HUES64 (cell line): ENCODE data around the gene ACER3.
"Not testable (repeated sequence)": the region's sequence is repeated elsewhere in the genome, so short reads cannot be mapped to it uniquely, and the experiment has no call there.

Experiments used
- H3K27ac ChIP-seq: 2 replicates; pipeline ENCODE4 v1.7.0; 2013; ENCODE audit warnings: low read depth, low read length, inconsistent platforms
- H3K27me3 ChIP-seq: 2 replicates; pipeline ENCODE4 v1.6.1; 2013; ENCODE audit warnings: mild to moderate bottlenecking, low read length; ENCODE audit not compliant: insufficient read depth
- H3K36me3 ChIP-seq: 2 replicates; pipeline ENCODE4 v1.6.1; 2013; ENCODE audit warnings: mild to moderate bottlenecking, low read length; ENCODE audit not compliant: insufficient read depth
- H3K4me1 ChIP-seq: 2 replicates; pipeline ENCODE4 v1.6.1; 2013; ENCODE audit warnings: mild to moderate bottlenecking, low read length, moderate library complexity; ENCODE audit not compliant: insufficient read depth
- H3K4me3 ChIP-seq: 2 replicates; pipeline ENCODE4 v1.5.1; 2013; ENCODE audit warnings: mild to moderate bottlenecking, low read length, moderate library complexity
- H3K9ac ChIP-seq: 2 replicates; pipeline ENCODE4 v1.6.1; 2013; ENCODE audit warnings: mild to moderate bottlenecking, low read depth, low read length
- H3K9me3 ChIP-seq: 2 replicates; pipeline ENCODE4 v1.6.1; 2013; ENCODE audit warnings: low read depth, low read length; ENCODE audit not compliant: insufficient read depth
- WGBS: fragments of 150-250, 120-280 bp; methylation state at CpG from one replicate; pipeline ENCODE4 v1.1.7; 2013; ENCODE audit warnings: missing lambda C conversion rate; 5-methylcytosine and 5-hydroxymethylcytosine counted together

ACER3 gene

GRCh38 chr11:76854709-76855108 is 6.0 kb upstream of the ACER3 start:
- H3K27ac ChIP-seq = no peak overlapping the region
- H3K4me1 ChIP-seq = no peaks in the 10 kb centered on the region
- H3K36me3 ChIP-seq = no peaks in the 10 kb centered on the region
- 90% methylated on average over 1 of the region's 1 CpG for WGBS
- H3K4me3 ChIP-seq = no peak overlapping the region
- H3K9me3 ChIP-seq = no peaks in the 10 kb centered on the region
- H3K9ac ChIP-seq = no peak overlapping the region
- H3K27me3 ChIP-seq = no peaks in the 10 kb centered on the region

DNA sequence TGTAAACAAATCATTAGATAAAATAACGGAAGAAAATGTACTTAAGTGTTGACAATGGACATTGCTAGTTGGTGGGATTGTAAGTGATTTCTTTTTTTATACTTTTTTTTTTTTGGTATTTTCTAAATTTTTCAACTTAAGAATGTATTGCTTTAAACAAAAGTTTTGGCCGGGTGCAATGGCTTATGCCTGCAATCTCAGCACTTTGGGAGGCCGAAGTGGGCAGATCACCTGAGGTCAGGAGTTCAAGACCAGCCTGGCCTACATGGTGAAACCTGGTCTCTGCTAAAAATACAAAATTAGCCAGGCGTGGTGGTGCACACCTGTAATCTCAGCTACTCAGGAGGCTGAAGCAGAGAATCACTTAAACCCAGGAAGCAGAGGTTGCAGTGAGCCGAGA is 5.0 kb upstream of the ACER3 start:
- H3K36me3 ChIP-seq, H3K4me1 ChIP-seq, H3K27me3 ChIP-seq, H3K4me3 ChIP-seq, H3K27ac ChIP-seq, H3K9ac ChIP-seq, H3K9me3 ChIP-seq: not testable (repeated sequence)
- WGBS = 90% methylated on average over 4 of the region's 5 CpGs

DNA sequence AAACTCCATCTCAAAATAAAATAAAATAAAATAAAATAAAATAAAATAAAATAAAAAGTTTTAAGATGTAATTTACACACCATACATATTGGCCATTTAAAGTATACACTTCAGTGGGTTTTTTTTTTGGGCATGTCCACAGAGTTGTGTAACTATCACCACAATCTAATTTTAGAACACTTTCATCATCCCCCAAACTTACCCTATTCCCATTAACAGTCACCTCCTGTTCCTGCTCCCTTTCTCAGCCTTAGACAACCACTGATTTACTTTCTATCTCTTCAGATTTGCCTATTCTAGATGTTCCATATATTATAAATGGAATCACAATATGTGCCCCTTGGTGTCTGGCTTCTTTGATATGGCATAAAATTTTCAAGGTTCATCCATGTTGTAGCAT is 4.6 kb upstream of the ACER3 start:
- H3K4me3 ChIP-seq = no peak overlapping the region
- no peaks in the 10 kb centered on the region for H3K27me3 ChIP-seq
- H3K36me3 ChIP-seq = no peaks in the 10 kb centered on the region
- H3K27ac ChIP-seq = no peak overlapping the region
- H3K4me1 ChIP-seq = peaks cover 6% of the 10 kb centered on the region
- H3K9me3 ChIP-seq = no peaks in the 10 kb centered on the region
- H3K9ac ChIP-seq = no peak overlapping the region

GRCh38 chr11:76856571-76856970 is 4.1 kb upstream of the ACER3 start:
- no peak overlapping the region for H3K9ac ChIP-seq
- H3K27ac ChIP-seq = no peak overlapping the region
- WGBS = no CpG with 5 or more reads among the region's 2 CpGs
- no peaks in the 10 kb centered on the region for H3K27me3 ChIP-seq
- H3K36me3 ChIP-seq = no peaks in the 10 kb centered on the region
- no peaks in the 10 kb centered on the region for H3K9me3 ChIP-seq
- no peak overlapping the region for H3K4me3 ChIP-seq
- H3K4me1 ChIP-seq = peaks cover 9% of the 10 kb centered on the region

GRCh38 chr11:76857781-76858410 is 2.8 kb upstream of the ACER3 start:
- Histone ChIP-seq H3K36me3 (no peaks in the 10 kb centered on the region), H3K27me3 (no peaks in the 10 kb centered on the region), H3K27ac (no peak overlapping the region), H3K4me3 (no peak overlapping the region), H3K9me3 (no peaks in the 10 kb centered on the region), H3K4me1 (peaks cover 16% of the 10 kb centered on the region), H3K9ac (no peak overlapping the region)
- WGBS = 62% methylated on average over 3 of the region's 6 CpGs

DNA sequence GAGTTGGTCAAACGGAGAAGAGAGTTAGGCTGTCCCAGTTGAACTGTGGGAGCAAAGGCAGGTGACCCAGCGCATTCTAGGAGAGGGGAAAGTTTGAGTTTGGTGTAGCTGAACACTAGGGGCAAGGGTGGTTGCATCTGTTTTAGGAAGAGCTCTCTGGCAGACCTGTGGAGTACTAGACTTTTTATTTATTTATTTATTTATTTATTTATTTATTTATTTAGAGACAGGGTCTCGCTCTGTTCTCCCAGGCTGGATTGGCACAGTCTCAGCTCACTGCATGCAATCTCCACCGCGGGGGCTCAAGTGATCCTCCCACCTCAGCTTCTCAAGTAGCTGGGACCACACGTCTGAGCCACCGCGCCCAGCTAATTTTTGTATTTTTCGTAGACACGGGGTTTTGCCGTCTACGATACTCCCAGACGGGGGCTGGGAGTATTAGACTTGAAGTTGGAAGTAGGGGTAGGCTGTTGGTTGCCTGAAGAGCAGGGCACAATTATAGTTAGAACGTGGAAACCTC is 950 bp upstream of the ACER3 start:
- no peak overlapping the region for H3K27ac ChIP-seq
- H3K27me3 ChIP-seq = no peaks in the 10 kb centered on the region
- 94% methylated on average over 14 of the region's 14 CpGs for WGBS
- peak overlapping the region; percentile 27; the same call in 1 of the 2 replicates for H3K9ac ChIP-seq
- H3K9me3 ChIP-seq = no peaks in the 10 kb centered on the region
- H3K36me3 ChIP-seq = no peaks in the 10 kb centered on the region
- H3K4me3 ChIP-seq = no peak overlapping the region; the same call in 1 of the 2 replicates
- peaks cover 16% of the 10 kb centered on the region for H3K4me1 ChIP-seq

- H3K4me1 ChIP-seq = peaks cover 16% of the 10 kb centered on the region
- no peak overlapping the region for H3K27ac ChIP-seq
These were observed 804 bp downstream of the ACER3 start for GRCh38 chr11:76861490-76861953.

GRCh38 chr11:76862794-76863193 is 2.1 kb downstream of the ACER3 start:
- not testable (repeated sequence) for H3K27ac ChIP-seq, H3K9ac ChIP-seq, H3K27me3 ChIP-seq, H3K4me3 ChIP-seq, H3K9me3 ChIP-seq, H3K36me3 ChIP-seq
- H3K4me1 ChIP-seq = peaks cover 16% of the 10 kb centered on the region
- WGBS = 90% methylated on average over 2 of the region's 2 CpGs

More at GRCh38 chr11:76861490-76861953, 804 bp downstream of the ACER3 start:
- no peaks in the 10 kb centered on the region for H3K27me3 ChIP-seq
- 32% methylated on average over 6 of the region's 6 CpGs for WGBS
- peak overlapping the region; percentile 95 for H3K9ac ChIP-seq
- H3K36me3 ChIP-seq = no peaks in the 10 kb centered on the region
- H3K9me3 ChIP-seq = no peaks in the 10 kb centered on the region
- peak overlapping the region; percentile 96 for H3K4me3 ChIP-seq

GRCh38 chr11:76863196-76863777 is 2.6 kb downstream of the ACER3 start:
- Histone ChIP-seq H3K36me3 (no peaks in the 10 kb centered on the region), H3K4me3 (no peak overlapping the region)

DNA sequence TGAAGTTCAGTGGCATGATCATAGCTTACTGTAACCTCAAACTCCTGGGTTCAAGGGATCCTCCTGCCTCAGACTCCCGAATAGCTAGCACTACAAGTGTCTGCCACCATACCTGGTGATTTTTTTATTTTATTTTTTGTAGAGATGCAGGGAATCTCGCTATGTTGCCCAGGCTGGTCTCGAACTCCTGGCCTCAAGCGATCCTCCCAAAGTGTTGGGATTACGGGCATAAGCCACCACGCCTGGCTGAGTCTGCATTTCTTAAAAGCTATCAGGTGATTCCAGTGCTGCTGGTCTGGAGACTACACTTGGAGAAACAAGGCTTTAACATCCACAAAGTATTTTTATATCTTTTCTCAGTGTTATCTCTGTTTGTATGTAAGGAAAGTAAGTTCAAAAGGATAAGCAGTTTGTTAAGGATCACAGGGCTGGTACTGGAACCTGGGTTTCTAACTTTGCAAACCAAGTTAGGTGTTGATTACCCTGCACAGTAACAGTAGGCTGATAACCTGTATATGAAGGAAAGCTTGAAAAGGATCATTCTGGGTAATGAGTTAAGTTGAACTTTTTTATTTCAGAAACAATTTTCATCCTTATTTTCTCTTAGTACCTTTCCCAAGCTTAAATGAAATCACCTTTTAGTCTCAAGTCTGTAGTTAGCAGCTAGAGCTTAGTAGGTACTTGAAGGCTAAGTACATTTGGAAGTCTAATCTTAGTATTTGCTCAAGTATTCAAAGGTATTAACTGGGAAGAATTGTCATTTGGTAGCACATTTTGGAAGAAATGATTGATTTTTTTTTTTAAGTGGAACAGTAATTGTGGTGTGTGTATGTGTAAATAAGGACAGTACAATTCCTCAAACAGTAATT is 12.5 kb downstream of the ACER3 start:
- Histone ChIP-seq H3K9me3 (no peaks in the 10 kb centered on the region), H3K27me3 (no peaks in the 10 kb centered on the region), H3K4me1 (peaks cover 3% of the 10 kb centered on the region; the same call in 1 of the 2 replicates), H3K27ac (no peak overlapping the region), H3K4me3 (no peak overlapping the region), H3K9ac (no peak overlapping the region), H3K36me3 (no peaks in the 10 kb centered on the region)
- 93% methylated on average over 6 of the region's 6 CpGs for WGBS

More at GRCh38 chr11:76863196-76863777, 2.6 kb downstream of the ACER3 start:
- Histone ChIP-seq H3K9me3 (no peaks in the 10 kb centered on the region), H3K4me1 (peaks cover 16% of the 10 kb centered on the region), H3K27me3 (no peaks in the 10 kb centered on the region), H3K9ac (no peak overlapping the region), H3K27ac (no peak overlapping the region)
- WGBS = 97% methylated on average over 2 of the region's 3 CpGs

GRCh38 chr11:76878014-76878413 is 17.3 kb downstream of the ACER3 start:
- Histone ChIP-seq H3K27me3 (no peaks in the 10 kb centered on the region), H3K27ac (no peak overlapping the region), H3K9me3 (no peaks in the 10 kb centered on the region), H3K36me3 (no peaks in the 10 kb centered on the region), H3K4me1 (no peaks in the 10 kb centered on the region), H3K9ac (no peak overlapping the region), H3K4me3 (no peak overlapping the region)
- WGBS = 84% methylated on average over 2 of the region's 2 CpGs
